Retinal pigment epithelial cell (primary cell): ENCODE data around the gene MYMK.

Experiments used
- DNase-seq: peaks from one replicate; pipeline ENCODE4 v3.0.0-alpha.2; 2010; ENCODE audit warnings: low read depth
- H3K4me3 ChIP-seq: 2 replicates; pipeline ENCODE4 v1.5.1; 2011; ENCODE audit warnings: mild to moderate bottlenecking, low read length, control low read depth, moderate library complexity
- CTCF ChIP-seq: conservative IDR thresholded peaks from 2 replicates; pipeline ENCODE4 v1.5.1; 2011; ENCODE audit warnings: low read depth, low read length, control low read depth, inconsistent platforms

Gene MYMK

GRCh38 chr9:133518200-133518599, 6.6 kb downstream of the MYMK start:
- no peak for TF ChIP-seq CTCF
- no peak for DNase-seq
- H3K4me3 ChIP-seq = no peak overlapping the region

DNA sequence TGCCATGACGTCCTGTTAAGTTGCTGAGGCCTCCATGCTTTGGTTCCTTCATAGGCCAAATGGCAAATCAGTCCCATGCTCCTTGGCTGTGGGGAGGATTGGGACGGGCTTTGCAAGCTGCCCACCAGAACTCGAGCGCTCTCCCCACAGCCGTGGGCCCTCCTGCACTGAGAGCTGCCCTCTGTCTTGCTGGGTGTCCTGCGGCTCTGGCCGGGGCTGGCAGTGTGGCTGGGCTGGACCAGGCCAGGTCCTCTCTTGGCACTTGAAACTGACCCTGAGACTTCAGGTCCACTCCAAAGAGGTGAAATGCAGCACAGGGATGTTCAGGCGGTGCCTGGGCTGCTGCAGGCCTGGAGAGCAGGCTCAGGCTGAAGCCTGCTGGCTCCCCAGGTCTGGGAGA, 7.0 kb downstream of the MYMK start:
- H3K4me3 ChIP-seq = no peak overlapping the region
- no peak for DNase-seq
- TF ChIP-seq CTCF = no peak

GRCh38 chr9:133516961-133517350, 7.8 kb downstream of the MYMK start:
- no peak overlapping the region for H3K4me3 ChIP-seq
- TF ChIP-seq CTCF = no peak
- no peak for DNase-seq

- H3K4me3 ChIP-seq = no peak overlapping the region
- TF ChIP-seq CTCF = no peak
- DNase-seq = no peak
Measured at GRCh38 chr9:133516256-133516960, 8.4 kb downstream of the MYMK start.

DNA sequence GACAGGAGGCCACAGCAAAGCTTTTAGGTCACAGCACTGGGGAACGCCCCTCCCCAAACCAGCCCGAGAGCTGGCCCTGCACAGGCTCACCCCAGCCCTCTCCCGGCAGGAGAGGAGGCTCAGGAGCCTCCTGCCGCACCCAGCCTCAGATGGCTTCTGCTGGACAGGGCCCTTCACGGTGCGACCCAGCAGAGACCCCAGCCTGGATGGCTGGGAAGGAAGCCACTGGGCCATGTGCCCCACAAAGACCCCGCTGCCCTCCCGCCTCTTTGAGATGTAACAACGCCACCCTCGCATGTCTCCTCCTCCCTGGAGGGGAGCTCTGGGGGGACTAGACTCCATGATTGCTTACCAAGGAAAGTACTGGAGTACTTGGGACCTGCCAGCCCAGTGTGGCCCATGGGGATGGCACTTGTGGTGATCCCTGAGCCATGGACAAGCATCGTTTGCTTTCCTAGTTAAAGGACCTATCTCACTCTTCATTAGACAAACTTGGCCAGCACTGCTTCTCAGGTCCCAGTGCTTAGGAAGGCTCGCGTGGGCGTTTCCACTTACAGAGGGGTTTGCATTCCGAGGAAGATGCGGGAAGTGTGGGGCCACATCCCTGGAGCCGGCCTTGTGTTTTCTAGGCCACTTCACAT, 9.0 kb downstream of the MYMK start:
- H3K4me3 ChIP-seq = no peak overlapping the region
- TF ChIP-seq CTCF = no peak
- no peak for DNase-seq

DNA sequence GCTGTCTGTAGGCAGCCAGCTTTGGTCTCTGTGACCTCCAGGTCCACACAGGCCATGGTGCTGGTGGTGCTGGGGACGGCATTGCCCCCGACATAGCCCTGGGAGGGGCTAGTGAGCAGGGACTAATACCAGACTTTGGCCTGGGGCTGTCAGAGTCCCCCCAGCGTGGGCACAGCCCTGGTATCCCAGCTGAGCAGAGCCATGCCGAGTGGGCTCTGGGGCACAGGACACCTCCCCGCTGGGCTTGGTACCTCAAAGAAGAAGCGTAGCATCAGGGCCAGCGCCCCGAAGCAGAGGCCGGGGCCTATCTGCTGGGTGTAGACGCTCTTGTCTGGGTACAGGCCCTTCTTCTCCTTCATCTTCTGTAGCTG, 9.5 kb downstream of the MYMK start:
- TF ChIP-seq CTCF = no peak
- DNase-seq = no peak
- no peak overlapping the region for H3K4me3 ChIP-seq
